Tibial nerve (tissue), 4 donors: ENCODE measurements around the gene APOL1.

ENCODE experiments used
- CTCF ChIP-seq, 5 experiments: fragments of 200-600 bp in 3 of 5; fragments of 450-650 bp in 2 of 5; sonication (generic) in 3 of 5; IDR thresholded peaks; one replicate each; pipeline ENCODE4 v1.5.1; 2016 to 2019; ENCODE audit warnings: antibody characterized with exemption in 5 of 5, mild to moderate bottlenecking in 3 of 5, moderate library complexity in 2 of 5
- EP300 ChIP-seq, 2 donors: sonication (generic); formaldehyde crosslinking; IDR thresholded peaks; one replicate each; pipeline ENCODE4 v1.6.1; 2017; ENCODE audit warnings: antibody characterized with exemption in 2 of 2, mild to moderate bottlenecking in 1 of 2
- POLR2A ChIP-seq, 2 donors: fragments of 450-650 bp; IDR thresholded peaks; one replicate each; pipeline ENCODE4 v1.6.1; 2017; ENCODE audit warnings: antibody characterized with exemption in 2 of 2, mild to moderate bottlenecking in 2 of 2, moderate library complexity in 2 of 2

GRCh38 chr22:36232715-36233401, 20.1 kb upstream of the APOL1 start:
- TF ChIP-seq POLR2A (IDR thresholded peaks at IDR 0.05) (no peak), CTCF (IDR thresholded peaks at IDR 0.05) (no peak), EP300 (IDR thresholded peaks at IDR 0.05) (no peak)
